C4-2B (cell line): ENCODE data around the gene EYA4.

ENCODE experiments used
- H3K27ac ChIP-seq: fragments of 450-650 bp; 2 replicates; pipeline ENCODE4 v1.5.1; 2017
- CTCF ChIP-seq: fragments of 450-650 bp; conservative IDR thresholded peaks from 2 replicates; pipeline ENCODE4 v1.5.1; 2017; ENCODE audit warnings: mild to moderate bottlenecking
- ZFX ChIP-seq: fragments of 450-650 bp; IDR thresholded peaks from 2 replicates; pipeline ENCODE4 v1.6.1; 2017

EYA4 gene

GRCh38 chr6:133227344-133227743 lies 13.8 kb upstream of the EYA4 start:
- TF ChIP-seq CTCF (no peak), ZFX (no peak)
- H3K27ac ChIP-seq, result no peak overlapping the region

- TF ChIP-seq CTCF (no peak), ZFX (no peak)
Measured at GRCh38 chr6:133230052-133230451, 11.1 kb upstream of the EYA4 start.

GRCh38 chr6:133235221-133235620 lies 5.9 kb upstream of the EYA4 start:
- TF ChIP-seq ZFX (no peak), CTCF (no peak)
- H3K27ac ChIP-seq, result no peak overlapping the region

More at GRCh38 chr6:133230052-133230451, 11.1 kb upstream of the EYA4 start:
- no peak overlapping the region for H3K27ac ChIP-seq

- TF ChIP-seq ZFX, result no peak
- TF ChIP-seq CTCF, result no peak
- H3K27ac ChIP-seq, result no peak overlapping the region
Measured at GRCh38 chr6:133236932-133237331, 4.2 kb upstream of the EYA4 start.

- no peak overlapping the region for H3K27ac ChIP-seq
- no peak for TF ChIP-seq ZFX
- TF ChIP-seq CTCF, result no peak
Measured at GRCh38 chr6:133240511-133241085, 559 bp upstream of the EYA4 start.

GRCh38 chr6:133241901-133242636 lies 912 bp downstream of the EYA4 start:
- H3K27ac ChIP-seq, result no peak overlapping the region
- TF ChIP-seq CTCF (no peak), ZFX (no peak)
